Upper lobe of left lung (tissue), 6 donors: ENCODE data around the gene GALNT7. TPM values are rescaled to one million over a fixed set of nuclear protein-coding genes. Genes with fewer than 3 reads are reported as not detected.

Source experiments
- ATAC-seq, 2 donors: fragments of 200-7000 bp; cut with Tn5 transposase; one replicate each; pipeline ENCODE4 v1.9.1; 2022; ENCODE audit warnings: mild to moderate bottlenecking in 2 of 2, moderate library complexity in 2 of 2; ENCODE audit not compliant: low FRiP score in 2 of 2
- DNase-seq, 2 donors: peaks; one replicate each; pipeline ENCODE4 v3.0.0-alpha.2; 2019 to 2020
- H3K27ac ChIP-seq, 4 donors: fragments of 200-600 bp; sonication (generic); one replicate each; pipeline ENCODE4 v1.5.1; 2016 to 2019
- H3K27me3 ChIP-seq, 4 donors: fragments of 200-600 bp; sonication (generic); one replicate each; pipeline ENCODE4 v1.5.1; 2017 to 2019
- H3K36me3 ChIP-seq, 4 donors: fragments of 200-600 bp; sonication (generic); one replicate each; pipeline ENCODE4 v1.5.1; 2016 to 2019
- H3K4me1 ChIP-seq, 4 donors: fragments of 200-600 bp; sonication (generic); one replicate each; pipeline ENCODE4 v1.5.1; 2018 to 2019
- H3K4me3 ChIP-seq, 4 donors: fragments of 200-600 bp; sonication (generic); one replicate each; pipeline ENCODE4 v1.5.1; 2017 to 2019; ENCODE audit warnings: mild to moderate bottlenecking in 2 of 4, moderate library complexity in 1 of 4
- H3K9me3 ChIP-seq, 4 donors: fragments of 200-600 bp; sonication (generic); one replicate each; pipeline ENCODE4 v1.5.1; 2018 to 2019
- EP300 ChIP-seq, 4 donors: sonication (generic); formaldehyde crosslinking; IDR thresholded peaks; one replicate each; pipeline ENCODE4 v1.5.1; 2017; ENCODE audit warnings: antibody characterized with exemption in 4 of 4, control low read depth in 2 of 4
- POLR2A ChIP-seq, 4 donors: fragments of 450-650 bp; IDR thresholded peaks; one replicate each; pipeline ENCODE4 v1.5.1; 2016 to 2017; ENCODE audit warnings: antibody characterized with exemption in 4 of 4, mild to moderate bottlenecking in 2 of 4
- POLR2AphosphoS5 ChIP-seq, 2 donors: sonication (generic); formaldehyde crosslinking; IDR thresholded peaks; one replicate each; pipeline ENCODE4 v1.5.1; 2017; ENCODE audit warnings: antibody characterized with exemption in 2 of 2
- WGBS, 2 donors: methylation state at CpG; one replicate each; pipeline ENCODE4 v1.1.5; 2017 to 2018; 5-methylcytosine and 5-hydroxymethylcytosine counted together
- total RNA-seq, 6 donors: library from RNA; depleted of rRNA in 4 of 6; stranded (reverse); fragments of >200 nt in 4 of 6; gene quantifications; one replicate each; pipeline versions ENCODE4 v1.1.0 to v1.2.1, GENCODE V29; 2016 to 2021
- TF ChIP-seq, protein P1 (sequence below), 6 experiments: fragments of 450-650 bp in 4 of 6; fragments of 200-600 bp in 2 of 6; sonication (generic) in 2 of 6; IDR thresholded peaks; one replicate each; pipeline ENCODE4 v1.5.1; 2016 to 2019; ENCODE audit warnings: antibody characterized with exemption in 6 of 6
- donor health status: DM: no; HTN: no; CAD: no; lungs with moderate emphysema.
- donor health status: DM: no; HTN: yes; CAD: no; lungs with severe emphysema.

Gene GALNT7
- total RNA-seq, 6 donors from 2014 or later = 5.0 to 68.1 (median 20.1) TPM

DNA sequence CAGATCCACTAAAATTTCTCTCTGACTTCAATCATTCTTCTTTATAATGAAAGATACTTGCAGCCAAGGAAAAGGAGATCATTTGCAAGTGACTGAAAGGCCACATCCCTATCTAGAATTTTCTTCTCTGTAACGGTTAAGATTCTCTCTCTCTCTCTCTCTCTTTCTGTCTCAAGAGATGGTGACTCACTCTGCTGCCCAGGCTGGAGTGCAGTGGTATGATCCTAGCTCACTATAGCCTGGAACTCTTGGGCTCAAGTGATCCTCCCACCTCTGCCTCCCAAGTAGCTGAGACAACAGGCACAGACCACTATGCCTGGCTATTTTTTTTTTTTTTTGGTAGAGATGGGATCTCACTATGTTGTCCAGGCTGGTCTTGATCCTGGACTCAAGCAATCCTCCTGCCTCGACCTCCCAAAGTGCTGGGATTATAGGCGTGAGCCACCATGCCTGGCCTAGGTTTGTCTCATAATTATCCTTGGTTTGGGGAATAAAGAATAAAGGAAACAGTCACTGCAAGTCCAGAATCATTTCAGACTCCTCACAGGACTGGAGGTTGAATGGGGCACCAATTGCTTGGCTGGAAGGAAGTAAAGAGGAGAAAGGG is 33.3 kb upstream of the GALNT7 start:
- Histone ChIP-seq H3K36me3 (no peaks in the 10 kb centered on the region), H3K27ac (no peak overlapping the region), H3K9me3 (no peaks in the 10 kb centered on the region), H3K4me1 (no peaks in the 10 kb centered on the region), H3K4me3 (no peak overlapping the region), H3K27me3 (no peaks in the 10 kb centered on the region)
- TF ChIP-seq POLR2AphosphoS5 (IDR thresholded peaks at IDR 0.05) (no peak), EP300 (IDR thresholded peaks at IDR 0.05) (no peak)
- TF ChIP-seq, protein P1, sequence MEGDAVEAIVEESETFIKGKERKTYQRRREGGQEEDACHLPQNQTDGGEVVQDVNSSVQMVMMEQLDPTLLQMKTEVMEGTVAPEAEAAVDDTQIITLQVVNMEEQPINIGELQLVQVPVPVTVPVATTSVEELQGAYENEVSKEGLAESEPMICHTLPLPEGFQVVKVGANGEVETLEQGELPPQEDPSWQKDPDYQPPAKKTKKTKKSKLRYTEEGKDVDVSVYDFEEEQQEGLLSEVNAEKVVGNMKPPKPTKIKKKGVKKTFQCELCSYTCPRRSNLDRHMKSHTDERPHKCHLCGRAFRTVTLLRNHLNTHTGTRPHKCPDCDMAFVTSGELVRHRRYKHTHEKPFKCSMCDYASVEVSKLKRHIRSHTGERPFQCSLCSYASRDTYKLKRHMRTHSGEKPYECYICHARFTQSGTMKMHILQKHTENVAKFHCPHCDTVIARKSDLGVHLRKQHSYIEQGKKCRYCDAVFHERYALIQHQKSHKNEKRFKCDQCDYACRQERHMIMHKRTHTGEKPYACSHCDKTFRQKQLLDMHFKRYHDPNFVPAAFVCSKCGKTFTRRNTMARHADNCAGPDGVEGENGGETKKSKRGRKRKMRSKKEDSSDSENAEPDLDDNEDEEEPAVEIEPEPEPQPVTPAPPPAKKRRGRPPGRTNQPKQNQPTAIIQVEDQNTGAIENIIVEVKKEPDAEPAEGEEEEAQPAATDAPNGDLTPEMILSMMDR (IDR thresholded peaks at IDR 0.05) = no peak
- 78 to 81% methylated on average over 3 of the region's 3 CpGs for WGBS, 2 donors
- DNase-seq (no peak), ATAC-seq (no peak)

DNA sequence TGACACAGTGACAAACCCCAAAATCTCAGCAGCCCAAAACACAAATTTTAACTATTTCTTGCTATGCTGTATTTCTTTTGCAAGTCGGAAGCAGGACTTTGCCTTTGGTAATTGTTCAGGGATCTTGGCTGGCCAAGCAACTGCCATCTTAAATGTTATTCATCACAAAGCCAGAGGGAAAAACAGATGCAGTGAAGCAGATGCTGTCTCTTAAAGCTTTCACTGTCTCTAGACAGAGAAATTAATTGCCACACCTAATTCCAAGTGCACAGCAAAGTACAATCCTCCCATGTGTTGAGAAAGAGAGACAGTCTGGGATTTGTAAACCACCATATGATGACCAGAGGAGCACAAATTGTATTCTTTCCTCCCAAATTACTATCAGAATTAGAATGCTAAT is 30.0 kb upstream of the GALNT7 start:
- 88 to 89% methylated on average over 1 of the region's 1 CpG for WGBS, 2 donors
- H3K27me3 ChIP-seq = no peaks in the 10 kb centered on the region
- H3K9me3 ChIP-seq = no peaks in the 10 kb centered on the region
- no peaks in the 10 kb centered on the region for H3K36me3 ChIP-seq
- ATAC-seq = no peak
- TF ChIP-seq EP300 (IDR thresholded peaks at IDR 0.05) (no peak), POLR2AphosphoS5 (IDR thresholded peaks at IDR 0.05) (no peak), POLR2A (IDR thresholded peaks at IDR 0.05) (no peak)
- TF ChIP-seq, protein P1 (IDR thresholded peaks at IDR 0.05) = no peak
- H3K4me1 ChIP-seq = no peaks in the 10 kb centered on the region
- H3K4me3 ChIP-seq = no peak overlapping the region
- no peak overlapping the region for H3K27ac ChIP-seq
- no peak for DNase-seq

- TF ChIP-seq EP300 (IDR thresholded peaks at IDR 0.05) = no peak
- no peak for TF ChIP-seq POLR2AphosphoS5 (IDR thresholded peaks at IDR 0.05)
- no peak for TF ChIP-seq POLR2A (IDR thresholded peaks at IDR 0.05)
- TF ChIP-seq, protein P1 (IDR thresholded peaks at IDR 0.05) = no peak
- no peaks in the 10 kb centered on the region for H3K4me1 ChIP-seq
- H3K27me3 ChIP-seq = no peaks in the 10 kb centered on the region
- H3K4me3 ChIP-seq = no peak overlapping the region
- H3K27ac ChIP-seq = no peak overlapping the region
- H3K36me3 ChIP-seq = no peaks in the 10 kb centered on the region
- H3K9me3 ChIP-seq = no peaks in the 10 kb centered on the region
- no peak for ATAC-seq
- WGBS, 2 donors = 39 to 42% methylated on average over 2 of the region's 2 CpGs
- no peak for DNase-seq
These were observed 29.1 kb upstream of the GALNT7 start for GRCh38 chr4:173139561-173139960.

DNA sequence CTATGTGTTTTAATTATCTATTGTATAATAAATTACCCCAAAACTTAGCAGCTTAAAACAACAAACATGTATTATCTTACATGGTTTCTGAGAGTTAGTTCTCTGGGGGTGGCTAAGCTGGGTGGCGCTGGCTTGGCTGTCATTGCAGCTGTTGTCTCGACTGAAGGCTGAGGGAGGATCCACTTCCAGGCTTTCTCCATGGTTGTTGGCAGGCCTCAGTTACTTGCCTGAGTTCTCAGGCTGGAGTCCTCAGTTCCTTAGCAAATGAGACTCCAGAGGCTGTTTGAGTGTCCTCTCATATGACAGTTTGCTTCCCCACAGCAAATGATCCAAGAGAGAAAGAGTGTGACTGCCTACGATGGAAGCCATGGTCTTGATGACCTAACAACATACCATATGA is 23.5 kb upstream of the GALNT7 start:
- no peak for ATAC-seq
- Histone ChIP-seq H3K27ac (no peak overlapping the region), H3K9me3 (no peaks in the 10 kb centered on the region), H3K27me3 (no peaks in the 10 kb centered on the region), H3K36me3 (no peaks in the 10 kb centered on the region), H3K4me1 (no peaks in the 10 kb centered on the region), H3K4me3 (no peak overlapping the region)
- 66 to 76% methylated on average over 3 of the region's 3 CpGs for WGBS, 2 donors
- DNase-seq = no peak
- TF ChIP-seq POLR2A (IDR thresholded peaks at IDR 0.05) = no peak
- TF ChIP-seq, protein P1 (IDR thresholded peaks at IDR 0.05) = no peak

GRCh38 chr4:173146456-173146855 is 22.2 kb upstream of the GALNT7 start:
- Histone ChIP-seq H3K27ac (no peak overlapping the region), H3K4me3 (no peak overlapping the region), H3K36me3 (no peaks in the 10 kb centered on the region), H3K9me3 (no peaks in the 10 kb centered on the region), H3K27me3 (no peaks in the 10 kb centered on the region), H3K4me1 (no peaks in the 10 kb centered on the region)
- 93 to 98% methylated on average over 4 of the region's 4 CpGs for WGBS, 2 donors
- no peak for ATAC-seq
- peak in 1 of 2 donors; percentile 32 for DNase-seq
- TF ChIP-seq, protein P1 (IDR thresholded peaks at IDR 0.05) = no peak
- TF ChIP-seq POLR2A (IDR thresholded peaks at IDR 0.05) = no peak
- no peak for TF ChIP-seq POLR2AphosphoS5 (IDR thresholded peaks at IDR 0.05)
- TF ChIP-seq EP300 (IDR thresholded peaks at IDR 0.05) = no peak
